H1 (cell line): ENCODE data around the gene FZD4. TPM values are rescaled to one million over a fixed set of nuclear protein-coding genes. Genes with fewer than 3 reads are reported as not detected.

Experiments used
- CTCF ChIA-PET: fragments of 300-600 bp; sonication (Branson Sonifier 250); formaldehyde crosslinking; loops from one replicate; lab custom pipeline; 2021; ENCODE audit not compliant: partially characterized antibody; lab: Charles Lee
- POLR2A ChIA-PET: fragments of 300-600 bp; sonication (Branson Sonifier 250); formaldehyde crosslinking; loops from one replicate; lab custom pipeline; 2021; ENCODE audit warnings: inconsistent platforms; ENCODE audit not compliant: partially characterized antibody; lab: Charles Lee
- DNase-seq, 2 experiments: peaks; one replicate each; pipeline versions ENCODE4 v3.0.0 to v3.0.0-alpha.2; 2010 to 2022; ENCODE audit warnings: low spot score in 2 of 2, low read depth in 1 of 2, mixed read lengths in 1 of 2
- FAIRE-seq: peaks from 2 replicates; lab custom pipeline; 2011; peaks lifted over from hg19 to GRCh38; lab: Jason Lieb, UNC
- H2AFZ ChIP-seq: 2 replicates; pipeline ENCODE4 v1.8.1; 2012; ENCODE audit warnings: low read length, inconsistent platforms
- H2AK5ac ChIP-seq: 2 replicates; pipeline ENCODE4 v1.6.1; 2013; ENCODE audit warnings: low read depth, low read length
- H2BK120ac ChIP-seq: replicated peaks from 2 replicates; pipeline ENCODE3; 2013; ENCODE audit warnings: low read depth, low read length, inconsistent platforms
- H2BK12ac ChIP-seq: 2 replicates; pipeline ENCODE4 v1.6.1; 2013; ENCODE audit warnings: low read depth, low read length
- H2BK15ac ChIP-seq: 2 replicates; pipeline ENCODE4 v1.6.1; 2013; ENCODE audit warnings: low read length
- H2BK20ac ChIP-seq: 2 replicates; pipeline ENCODE4 v1.6.1; 2013; ENCODE audit warnings: low read length
- H2BK5ac ChIP-seq: 2 replicates; pipeline ENCODE4 v1.6.1; 2013; ENCODE audit warnings: low read depth, low read length
- H3K14ac ChIP-seq: 2 replicates; pipeline ENCODE4 v1.6.1; 2013; ENCODE audit warnings: inconsistent platforms; ENCODE audit not compliant: insufficient read length
- H3K18ac ChIP-seq: 2 replicates; pipeline ENCODE4 v1.6.1; 2013; ENCODE audit warnings: low read length; ENCODE audit errors: extremely low read depth
- H3K23ac ChIP-seq: 2 replicates; pipeline ENCODE4 v1.6.1; 2013; ENCODE audit warnings: inconsistent platforms; ENCODE audit not compliant: insufficient read length
- H3K23me2 ChIP-seq: 2 replicates; pipeline ENCODE4 v1.6.1; 2013; ENCODE audit warnings: low read depth, low read length
- H3K27ac ChIP-seq: 2 replicates; pipeline ENCODE4 v1.6.1; 2011; ENCODE audit warnings: low read depth, low read length, inconsistent platforms
- H3K27me3 ChIP-seq, 4 experiments: replicated peaks in 1 of 4; 1 replicate in 1 of 4; 2 replicates in 3 of 4; pipeline versions ENCODE4 v1.6.1 to v1.8.1; 2011 to 2013; ENCODE audit warnings: low read length in 3 of 4, mild to moderate bottlenecking in 3 of 4, inconsistent platforms in 2 of 4, mixed read lengths in 2 of 4, moderate library complexity in 1 of 4; ENCODE audit not compliant: control insufficient read depth in 3 of 4, insufficient read depth in 3 of 4; ENCODE audit errors: extremely low read depth in 1 of 4
- H3K36me3 ChIP-seq, 4 experiments: 2 replicates each; pipeline versions ENCODE4 v1.6.1 to v1.8.1; 2011 to 2013; ENCODE audit warnings: mild to moderate bottlenecking in 4 of 4, low read length in 3 of 4, moderate library complexity in 2 of 4, control low read depth in 1 of 4, inconsistent platforms in 1 of 4; ENCODE audit not compliant: insufficient read depth in 4 of 4, control insufficient read depth in 2 of 4
- H3K4ac ChIP-seq: replicated peaks from 2 replicates; pipeline ENCODE3; 2013; ENCODE audit warnings: low read length, low read depth, mixed read lengths, inconsistent platforms; ENCODE audit not compliant: insufficient read length
- H3K4me1 ChIP-seq, 4 experiments: replicated peaks in 1 of 4; 1 replicate in 1 of 4; 2 replicates in 3 of 4; pipeline versions ENCODE4 v1.6.1 to v1.8.1; 2011 to 2013; ENCODE audit warnings: low read length in 3 of 4, inconsistent platforms in 2 of 4, mixed read lengths in 1 of 4; ENCODE audit not compliant: insufficient read depth in 4 of 4, control insufficient read depth in 3 of 4
- H3K4me2 ChIP-seq, 2 experiments: 2 replicates each; pipeline versions ENCODE4 v1.6.1 to v1.8.1; 2011 to 2013; ENCODE audit warnings: low read depth in 2 of 2, low read length in 2 of 2, control low read depth in 1 of 2, inconsistent platforms in 1 of 2, mild to moderate bottlenecking in 1 of 2; ENCODE audit not compliant: insufficient read depth in 1 of 2
- H3K4me3 ChIP-seq, 4 experiments: fragments of 200-600, 300-600 bp in 1 of 4; sonication (generic), shearing (Covaris generic), sonication (Bioruptor Twin) in 1 of 4; 2 replicates each; pipeline versions ENCODE4 v1.5.1 to v1.8.1; 2011 to 2016; ENCODE audit warnings: low read length in 4 of 4, low read depth in 3 of 4, control low read depth in 2 of 4, inconsistent platforms in 2 of 4, mild to moderate bottlenecking in 2 of 4, mixed read lengths in 1 of 4, moderate library complexity in 1 of 4; ENCODE audit not compliant: insufficient read depth in 2 of 4; ENCODE audit errors: extremely low read depth in 1 of 4
- H3K56ac ChIP-seq: replicated peaks from 2 replicates; pipeline ENCODE3; 2013; ENCODE audit warnings: low read depth, mild to moderate bottlenecking, mixed read lengths, low read length, inconsistent platforms; ENCODE audit not compliant: insufficient read length
- H3K79me1 ChIP-seq: 2 replicates; pipeline ENCODE4 v1.6.1; 2013; ENCODE audit warnings: low read depth, low read length, control low read depth
- H3K79me2 ChIP-seq, 2 experiments: 2 replicates each; pipeline versions ENCODE4 v1.6.1 to v1.8.1; 2012 to 2013; ENCODE audit warnings: low read length in 2 of 2, mild to moderate bottlenecking in 2 of 2, inconsistent platforms in 1 of 2; ENCODE audit not compliant: insufficient read depth in 2 of 2, control insufficient read depth in 1 of 2
- H3K9ac ChIP-seq, 4 experiments: replicated peaks in 1 of 4; 1 replicate in 1 of 4; 2 replicates in 3 of 4; pipeline versions ENCODE4 v1.6.1 to v1.8.1; 2011 to 2013; ENCODE audit warnings: low read depth in 3 of 4, low read length in 3 of 4, control low read depth in 2 of 4, mild to moderate bottlenecking in 2 of 4, moderate library complexity in 2 of 4, inconsistent platforms in 1 of 4; ENCODE audit errors: extremely low read depth in 1 of 4
- H3K9me3 ChIP-seq, 2 experiments: 2 replicates each; pipeline versions ENCODE4 v1.6.1 to v1.8.1; 2012 to 2013; ENCODE audit warnings: mild to moderate bottlenecking in 2 of 2, moderate library complexity in 2 of 2, control low read depth in 1 of 2, inconsistent platforms in 1 of 2, low read depth in 1 of 2, low read length in 1 of 2, mixed read lengths in 1 of 2; ENCODE audit not compliant: insufficient read depth in 2 of 2
- H4K20me1 ChIP-seq, 2 experiments: replicated peaks in 1 of 2; 2 replicates each; pipeline versions ENCODE3 to v1.8.1; 2011 to 2013; ENCODE audit warnings: inconsistent platforms in 2 of 2, low read length in 2 of 2, mild to moderate bottlenecking in 1 of 2; ENCODE audit not compliant: insufficient read depth in 2 of 2, control insufficient read depth in 1 of 2
- H4K5ac ChIP-seq: 2 replicates; pipeline ENCODE4 v1.6.1; 2013; ENCODE audit warnings: low read length, low read depth, mixed read lengths, inconsistent platforms; ENCODE audit not compliant: insufficient read length
- H4K8ac ChIP-seq: 2 replicates; pipeline ENCODE4 v1.8.0; 2013; ENCODE audit warnings: mild to moderate bottlenecking, moderate library complexity, low read length, inconsistent platforms; ENCODE audit not compliant: insufficient read depth; ENCODE audit errors: extremely low read depth
- H4K91ac ChIP-seq: replicated peaks from 2 replicates; pipeline ENCODE3; 2013; ENCODE audit warnings: low read length, mixed read lengths, inconsistent platforms; ENCODE audit not compliant: insufficient read length
- BRCA1 ChIP-seq: IDR thresholded peaks from 2 replicates; pipeline ENCODE4 v1.6.1; 2012; ENCODE audit warnings: low read depth, low read length, improper control_type of control experiment
- EGR1 ChIP-seq: IDR thresholded peaks from 2 replicates; pipeline ENCODE4 v1.6.1; 2011; ENCODE audit warnings: low read depth, low read length, borderline replicate concordance
- GABPA ChIP-seq: IDR thresholded peaks from 2 replicates; pipeline ENCODE4 v1.6.1; 2011; ENCODE audit warnings: mild to moderate bottlenecking, low read length, moderate library complexity, borderline replicate concordance; ENCODE audit not compliant: insufficient read depth
- HDAC2 ChIP-seq, 2 experiments: fragments of 300-600 bp in 1 of 2; sonication (generic) in 1 of 2; IDR thresholded peaks; 2 replicates each; pipeline ENCODE4 v1.6.1; 2011 to 2012; ENCODE audit warnings: low read depth in 2 of 2, low read length in 2 of 2, mild to moderate bottlenecking in 2 of 2, moderate library complexity in 2 of 2, borderline replicate concordance in 1 of 2, inconsistent platforms in 1 of 2
- KDM1A ChIP-seq: fragments of 200-600, 300-600 bp; sonication (generic); IDR thresholded peaks from 2 replicates; pipeline ENCODE4 v1.7.1; 2016; ENCODE audit warnings: mild to moderate bottlenecking, low read length, borderline replicate concordance
- MAX ChIP-seq: IDR thresholded peaks from 2 replicates; pipeline ENCODE4 v1.6.1; 2012; ENCODE audit warnings: inconsistent platforms
- RNF2 ChIP-seq: fragments of 200-900, 300-1000 bp; sonication (generic); IDR thresholded peaks from 2 replicates; pipeline ENCODE4 v1.7.1; 2016; ENCODE audit warnings: borderline replicate concordance, low read depth, mild to moderate bottlenecking, antibody characterized with exemption, low read length; ENCODE audit not compliant: poor library complexity, severe bottlenecking; ENCODE audit errors: missing control alignments
- TEAD4 ChIP-seq: IDR thresholded peaks from 2 replicates; pipeline ENCODE4 v1.6.1; 2012; ENCODE audit warnings: low read depth, low read length, inconsistent platforms, mixed read lengths
- ZNF274 ChIP-seq: IDR thresholded peaks from 2 replicates; pipeline ENCODE4 v1.7.0; 2012; ENCODE audit warnings: low read length, borderline replicate concordance; ENCODE audit errors: extremely low read depth
- WGBS, 2 experiments: shearing (Covaris generic) in 1 of 2; methylation state at CpG; one replicate each; pipeline versions ENCODE4 v1.1.6 to v1.1.7; 2013 to 2015; ENCODE audit warnings: low lambda C conversion rate in 2 of 2, mixed read lengths in 2 of 2, inconsistent platforms in 1 of 2, low coverage in 1 of 2, missing lambda C conversion rate in 1 of 2; ENCODE audit not compliant: insufficient replicate concordance in 2 of 2, insufficient coverage in 1 of 2, insufficient read length in 1 of 2; ENCODE audit errors: extremely low coverage in 1 of 2, missing lambda C conversion rate in 1 of 2; 5-methylcytosine and 5-hydroxymethylcytosine counted together
- polyA plus RNA-seq, 7 experiments: library from polyadenylated mRNA; depleted of rRNA in 3 of 7; stranded (reverse) in 5 of 7; unstranded in 2 of 7; fragments of >200 nt in 5 of 7; fragments of 200-250 nt in 2 of 7; gene quantifications; 1 replicate in 5 of 7; 2 replicates in 1 of 7; 4 replicates in 1 of 7; pipeline versions ENCODE4 v1.2.1 to v1.2.3, GENCODE V29; 2011 to 2013; ENCODE audit warnings: missing spikeins in 2 of 7, mixed read lengths in 2 of 7
- total RNA-seq: library from RNA; stranded (reverse); fragmentation: NEBNext Ultra II Directional; extraction: Animal tissue kit (Norgen Biotek cat#: 25700); gene quantifications from 2 replicates; pipeline ENCODE4 v1.2.1, GENCODE V29; 2021

FZD4 gene
- total and polyA plus RNA-seq, 2 of the 8 experiments (the other 6 are each of a cell fraction or from before 2014, with no cell fraction given), result 3.1 to 7.1 TPM

DNA sequence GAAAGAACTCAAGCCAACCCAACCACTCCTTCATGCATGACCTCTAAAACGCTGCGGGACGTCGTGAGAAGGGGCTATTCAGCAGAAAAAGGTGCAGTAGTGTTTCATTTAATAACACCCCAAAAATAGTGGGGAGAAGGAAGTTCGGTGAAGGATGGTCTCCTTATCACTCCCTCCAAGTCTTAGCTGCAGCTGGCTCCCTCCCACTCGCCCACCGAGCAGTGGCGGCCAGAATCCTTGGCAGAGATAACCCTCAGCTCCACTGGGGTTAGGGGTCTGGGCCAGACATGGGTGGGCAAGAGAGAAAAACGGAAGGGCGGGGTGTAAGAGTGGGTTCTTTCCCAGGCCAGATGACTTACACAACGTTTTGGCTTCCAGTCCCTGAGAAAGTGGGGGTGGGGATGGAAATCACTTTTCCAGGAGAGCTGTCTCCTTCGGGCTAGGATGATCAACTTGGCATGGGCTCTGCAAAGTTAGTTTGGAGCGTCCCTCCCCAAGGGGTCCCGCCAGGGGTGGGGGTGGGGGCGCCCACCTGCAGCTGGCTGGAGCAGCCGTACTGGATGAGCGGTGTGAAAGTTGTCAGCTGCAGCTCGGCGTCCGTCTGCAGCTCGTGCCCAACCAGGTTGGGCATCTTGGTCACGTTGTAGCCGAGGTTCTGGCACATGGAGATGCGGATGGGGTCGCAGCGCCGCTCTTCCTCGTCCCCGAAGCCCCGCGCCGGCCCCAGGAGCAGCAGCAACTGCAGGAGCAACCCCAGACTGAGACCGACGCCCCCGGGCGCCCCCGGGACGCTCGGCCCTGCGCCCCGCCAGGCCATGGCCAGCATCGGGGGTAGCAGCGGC, 705 bp downstream of the FZD4 start:
- DNase-seq (no peak), FAIRE-seq (no peak)
- 0 out of 2 replicates have a peak, but pooled peaks cover 2% of the 10 kb centered on the region for H3K79me1 ChIP-seq
- peaks cover 0 to 7% of the 10 kb centered on the region in 2 experiments; a peak in 3 of 4 replicates for H3K9me3 ChIP-seq
- peaks cover 0 to 15% (median 10%) of the 10 kb centered on the region in 4 experiments; a peak in 4 of 7 replicates for H3K4me1 ChIP-seq
- peak overlapping the region; percentile 30 to 58 (median 38) for H3K4me3 ChIP-seq
- H3K4ac ChIP-seq, result no peak overlapping the region
- 27% methylated on average over 33 of the region's 43 CpGs; no CpG with 5 or more reads in 1 of the 2 experiments for WGBS, 2 experiments
- ChIA-PET CTCF (interaction anchor here (0.6 to 3.8 kb wide), 8 partner anchors 14 to 345 kb away, joined by 3 to 18 read pairs (median 3); no protein-coding TSS in a partner anchor), POLR2A (interaction anchor here (0.6 to 1.5 kb wide), 5 partner anchors 12 to 341 kb away, joined by 3 to 6 read pairs (median 4); no protein-coding TSS in a partner anchor)
- H3K4me2 ChIP-seq, result peak overlapping the region; percentile 67 to 76
- H4K20me1 ChIP-seq, result no peaks in the 10 kb centered on the region
- no peak overlapping the region for H3K56ac ChIP-seq
- no peak overlapping the region for H4K91ac ChIP-seq
- H3K23ac ChIP-seq, result no peak overlapping the region
- H2BK20ac ChIP-seq, result no peak overlapping the region
- H3K79me2 ChIP-seq, result peaks cover 0 to 3% of the 10 kb centered on the region in 2 experiments; a peak in 1 of 4 replicates
- no peak overlapping the region for H3K14ac ChIP-seq
- H2BK5ac ChIP-seq, result 0 out of 2 replicates have a peak overlapping the region, but pooled peaks have one; percentile 5
- peak overlapping the region; percentile 14; the same call in 1 of the 2 replicates for H3K18ac ChIP-seq
- no peak overlapping the region for H2BK15ac ChIP-seq
- no peak overlapping the region for H3K27ac ChIP-seq
- peaks cover 5 to 10% (median 8%) of the 10 kb centered on the region in 4 experiments for H3K27me3 ChIP-seq
- peaks cover 12% of the 10 kb centered on the region for H3K23me2 ChIP-seq
- H3K9ac ChIP-seq, result peak overlapping the region in 1 of 4 experiments; percentile 63; a peak in 1 of 7 replicates
- H2BK12ac ChIP-seq, result no peak overlapping the region
- H2AK5ac ChIP-seq, result no peak overlapping the region
- H4K5ac ChIP-seq, result no peak overlapping the region
- peaks cover 0 to 5% (median 2%) of the 10 kb centered on the region in 4 experiments; a peak in 3 of 8 replicates for H3K36me3 ChIP-seq
- H2BK120ac ChIP-seq, result no peak overlapping the region
- no peak overlapping the region for H2AFZ ChIP-seq
- peak overlapping the region; percentile 92 for H4K8ac ChIP-seq
- no peak for TF ChIP-seq GABPA
- TF ChIP-seq BRCA1, result no peak
- peak; percentile 56; the same call in 1 of the 2 replicates for TF ChIP-seq TEAD4
- peak in 1 of 2 experiments; percentile 95; a peak in 2 of 4 replicates for TF ChIP-seq HDAC2 (IDR thresholded peaks at IDR 0.05; ENCODE audit: borderline replicate concordance in 1 of 2, low read depth in 2 of 2, low read length in 2 of 2)
- TF ChIP-seq EGR1, result 0 out of 2 replicates have a peak, but pooled peaks have one; percentile 19
- TF ChIP-seq KDM1A, result peak; percentile 41; the same call in 1 of the 2 replicates
- TF ChIP-seq RNF2, result peak; percentile 84
- TF ChIP-seq MAX, result peak; percentile 100
- no peak for TF ChIP-seq ZNF274
